NCI-H774 (cell line): ENCODE results near the gene ANKRD33B.
"Not testable (repeated sequence)": the region's sequence is repeated elsewhere in the genome, so short reads cannot be mapped to it uniquely, and the experiment has no call there.

Experiments
- DNase-seq: peaks from one replicate; lab custom pipeline; 2025; lab: John Stamatoyannopoulos, UW

The ANKRD33B gene

DNA sequence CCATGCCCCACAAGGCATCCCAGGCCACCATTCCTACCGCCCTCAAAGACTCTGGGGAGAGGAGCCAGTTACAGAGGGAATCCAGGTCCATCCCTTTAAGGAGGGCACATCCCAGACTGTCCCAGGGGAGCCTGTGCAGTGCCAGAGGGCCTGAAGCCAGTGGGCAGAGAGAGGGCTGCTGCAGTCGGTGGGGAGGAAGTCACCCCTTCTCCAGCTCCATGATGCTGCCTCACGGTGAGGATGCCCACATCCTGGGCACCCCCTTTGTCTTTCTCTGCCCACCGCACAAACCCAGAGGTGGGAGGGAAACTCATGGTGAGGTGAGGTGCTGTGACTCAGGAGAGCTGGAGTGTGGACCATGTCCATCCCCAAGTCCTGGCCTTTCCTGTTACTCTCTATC lies 26.2 kb upstream of the ANKRD33B start:
- DNase-seq, result no peak

DNA sequence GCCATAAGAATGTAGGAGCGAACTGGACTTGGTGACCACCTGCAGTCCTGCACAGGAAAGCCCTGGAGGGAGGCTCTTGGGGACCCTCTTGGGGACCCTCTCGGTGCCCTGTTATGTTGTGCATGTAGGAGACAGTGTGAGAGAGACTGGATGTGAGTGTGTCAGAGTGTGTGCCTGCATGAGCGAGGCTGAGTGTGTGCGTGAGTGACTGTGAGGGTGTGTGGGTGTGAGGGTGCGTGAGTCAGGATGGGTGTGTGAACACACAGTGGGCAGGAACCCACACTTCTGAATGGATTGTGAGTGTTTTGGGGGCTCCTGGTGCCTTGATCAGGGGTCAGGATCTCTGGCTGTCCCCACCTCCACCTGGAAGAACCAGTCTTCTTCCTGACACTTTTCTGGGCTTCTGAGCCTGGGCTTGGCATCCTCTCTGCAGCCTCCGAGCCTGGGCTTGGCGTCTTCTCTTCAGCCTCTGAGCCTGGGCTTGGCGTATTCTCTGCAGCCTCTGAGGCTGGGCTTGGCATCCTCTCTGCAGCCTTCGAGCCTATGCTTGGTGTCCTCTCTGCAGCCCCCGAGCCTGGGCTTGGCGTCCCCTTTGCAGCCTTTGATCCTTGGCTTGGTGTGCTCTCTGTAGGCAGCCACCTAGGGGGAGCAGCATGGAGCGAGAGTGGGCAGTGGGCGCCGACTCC lies 25.6 kb upstream of the ANKRD33B start:
- no peak for DNase-seq

DNA sequence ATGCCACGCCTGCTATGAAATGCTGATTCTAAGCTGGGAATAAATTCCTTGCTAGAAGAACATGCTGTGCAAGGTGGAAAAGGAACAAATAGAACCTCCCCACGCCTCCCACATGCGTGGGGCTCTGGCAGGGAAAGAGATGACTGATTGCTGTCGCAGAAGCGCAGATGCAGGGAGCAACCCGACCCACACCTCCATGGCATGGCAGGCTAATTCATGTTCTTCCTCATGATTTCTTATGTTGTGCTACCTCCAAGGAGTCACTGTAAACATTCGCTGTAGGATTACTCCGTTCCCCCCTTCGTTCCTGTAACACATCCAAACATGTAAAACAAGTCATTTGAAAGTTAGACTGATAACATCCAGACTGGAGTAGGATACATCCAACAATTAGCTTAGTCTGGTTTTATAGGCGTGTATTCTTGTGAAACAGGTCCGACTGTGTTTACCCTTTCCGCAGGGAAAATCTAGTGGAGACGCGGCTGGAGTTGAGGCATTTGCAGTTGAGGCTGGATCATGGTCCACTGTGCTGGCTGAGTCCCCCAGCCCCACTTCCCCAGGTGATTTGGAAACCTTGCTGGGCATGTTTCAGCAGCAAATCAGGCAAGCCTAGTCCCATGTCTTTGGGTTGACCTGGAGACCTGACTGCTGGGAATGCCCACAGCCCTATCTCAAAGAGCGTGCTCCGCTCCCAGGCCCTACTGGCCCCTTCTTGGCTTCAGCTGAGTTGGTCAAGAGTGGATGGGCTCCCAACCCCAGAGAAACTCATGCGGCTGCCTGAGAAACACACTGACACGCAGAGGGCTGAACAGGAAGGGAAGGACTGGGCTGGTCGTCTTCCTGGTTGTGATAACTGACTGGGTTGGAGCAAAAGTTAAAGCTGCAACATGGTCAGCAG lies 24.8 kb upstream of the ANKRD33B start:
- DNase-seq, result no peak

DNA sequence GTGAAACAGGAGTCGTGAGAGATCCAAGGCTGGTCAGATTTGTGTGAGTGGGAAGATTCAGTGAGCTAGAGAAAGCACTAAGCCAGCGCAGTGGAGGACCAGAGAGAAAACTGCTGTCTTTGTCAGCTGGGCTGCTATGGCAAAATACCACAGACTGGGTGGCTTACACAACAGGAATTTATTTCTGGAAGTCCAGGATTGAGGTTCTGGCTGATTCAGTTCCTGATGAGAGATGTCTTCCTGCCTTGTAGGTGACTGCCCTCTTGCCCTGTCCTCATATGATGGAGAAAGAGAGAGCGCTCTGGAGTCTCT lies 24.2 kb upstream of the ANKRD33B start:
- DNase-seq, result no peak

DNA sequence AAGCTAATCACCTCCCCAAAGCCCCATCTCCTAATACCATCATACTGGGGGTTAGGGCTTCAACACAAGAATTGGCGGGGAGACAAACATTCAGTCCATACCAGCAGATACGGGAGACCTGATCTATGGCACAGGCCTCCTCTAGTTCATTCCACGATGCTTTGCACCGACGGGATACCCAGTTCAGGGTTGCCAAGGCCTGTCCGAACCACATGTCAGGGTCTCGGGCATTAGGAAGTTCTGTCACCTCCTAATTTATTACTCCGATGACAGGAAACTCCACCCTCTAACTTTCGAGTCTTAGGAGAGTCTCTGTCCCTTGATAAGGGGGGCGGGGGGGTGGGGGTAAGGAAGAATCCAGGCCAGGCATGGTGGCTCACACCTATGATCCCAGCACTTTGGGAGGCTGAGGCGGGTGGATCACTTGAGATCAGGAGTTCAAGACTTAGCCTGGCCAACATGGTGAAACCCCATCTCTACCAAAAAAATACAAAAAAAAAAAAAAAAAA lies 23.8 kb upstream of the ANKRD33B start:
- DNase-seq, result no peak

DNA sequence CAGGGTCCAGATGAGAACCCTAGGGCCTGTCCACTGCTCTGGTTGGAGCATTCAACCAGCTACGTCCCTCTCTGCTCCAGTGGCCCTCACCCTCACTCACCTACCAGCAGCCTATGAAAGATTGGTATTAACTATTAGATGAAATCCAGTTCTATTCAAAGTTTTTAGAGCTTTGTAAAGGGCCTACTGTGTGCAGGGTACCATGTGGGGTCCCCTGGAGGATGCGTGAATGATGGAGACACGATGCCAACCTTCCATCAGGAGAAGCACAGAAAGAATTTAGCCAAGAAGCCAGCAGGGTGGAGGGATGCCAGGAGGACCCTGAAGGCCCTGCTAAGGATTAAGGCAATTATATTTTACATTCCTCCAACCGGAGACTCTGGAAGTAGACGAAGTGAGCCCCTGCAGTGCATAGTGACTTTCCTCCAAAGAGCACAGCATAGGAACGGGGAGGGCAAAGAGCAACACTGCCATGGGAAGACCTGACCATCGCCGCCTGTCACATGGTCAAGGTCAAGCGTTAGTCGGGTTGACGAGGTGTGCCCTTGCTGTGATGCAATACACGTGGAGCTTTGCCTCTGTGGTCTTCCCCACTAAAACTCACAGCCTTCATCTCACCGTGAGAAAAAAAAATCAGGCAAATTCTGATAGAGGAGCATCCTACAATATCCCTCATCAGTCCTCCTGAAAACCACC lies 22.8 kb upstream of the ANKRD33B start:
- no peak for DNase-seq

DNA sequence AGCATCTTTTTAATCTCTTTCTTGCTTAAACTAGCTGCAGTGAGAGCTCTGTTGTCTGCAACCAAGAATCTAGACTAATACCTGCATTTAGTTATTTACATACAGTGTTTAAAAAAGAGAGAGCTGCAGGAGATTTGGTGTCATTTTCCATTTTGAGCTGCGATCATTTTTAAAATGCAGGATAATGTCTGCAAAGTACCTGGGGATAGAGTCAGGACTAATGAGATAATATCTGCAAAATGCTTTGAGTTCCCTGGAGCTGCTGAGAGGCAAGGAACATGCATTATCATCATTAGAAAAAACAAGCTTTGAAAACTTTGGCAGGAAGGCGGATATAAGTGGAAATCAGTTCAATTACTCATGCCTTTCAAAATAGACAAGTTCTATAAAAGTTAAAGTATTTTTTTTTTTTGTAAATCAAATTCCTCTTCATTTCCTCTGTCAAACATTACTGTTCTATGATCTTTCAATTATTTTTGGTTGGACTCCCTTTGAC lies 21.8 kb upstream of the ANKRD33B start:
- DNase-seq, result no peak

DNA sequence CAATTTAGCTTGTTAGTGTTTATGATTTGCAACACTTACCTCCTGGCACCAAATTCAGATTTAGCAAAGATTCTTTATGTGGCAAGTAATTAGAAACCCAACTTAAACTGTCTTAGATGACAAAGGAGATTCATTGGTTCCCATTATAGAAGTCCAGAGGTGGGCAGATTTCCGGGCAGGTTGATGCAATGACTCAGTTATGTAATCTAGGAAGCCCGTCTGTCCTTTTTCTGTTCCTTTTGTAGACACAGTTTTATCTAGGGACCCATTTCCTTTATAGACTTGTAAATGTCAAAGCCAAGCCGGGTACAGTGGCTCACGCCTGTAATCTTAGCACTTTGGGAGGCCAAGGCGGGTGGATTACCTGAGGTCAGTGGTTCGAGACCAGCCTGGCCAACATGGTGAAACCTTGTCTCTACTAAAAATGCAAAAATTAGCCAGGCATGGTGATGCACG lies 20.3 kb upstream of the ANKRD33B start:
- DNase-seq, result no peak

DNA sequence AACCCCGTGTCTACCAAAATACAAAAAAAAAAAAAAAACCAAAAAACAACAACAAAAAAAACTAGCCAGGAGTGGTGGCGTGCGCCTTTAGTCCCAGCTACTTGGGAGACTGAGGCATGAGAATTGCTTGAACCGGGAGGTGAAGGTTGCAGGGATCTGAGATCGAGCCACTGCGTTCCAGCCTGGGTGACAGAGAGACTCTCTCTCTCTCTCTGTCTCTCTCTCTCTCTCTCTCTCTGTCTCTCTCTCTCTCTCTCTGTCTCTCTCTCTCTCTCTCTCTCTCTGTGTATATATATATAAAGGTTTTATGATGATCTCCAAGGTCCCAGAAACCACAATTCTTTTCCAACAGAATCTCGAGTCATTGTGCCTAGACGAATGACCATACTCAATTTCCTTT lies 18.8 kb upstream of the ANKRD33B start:
- DNase-seq, result no peak

DNA sequence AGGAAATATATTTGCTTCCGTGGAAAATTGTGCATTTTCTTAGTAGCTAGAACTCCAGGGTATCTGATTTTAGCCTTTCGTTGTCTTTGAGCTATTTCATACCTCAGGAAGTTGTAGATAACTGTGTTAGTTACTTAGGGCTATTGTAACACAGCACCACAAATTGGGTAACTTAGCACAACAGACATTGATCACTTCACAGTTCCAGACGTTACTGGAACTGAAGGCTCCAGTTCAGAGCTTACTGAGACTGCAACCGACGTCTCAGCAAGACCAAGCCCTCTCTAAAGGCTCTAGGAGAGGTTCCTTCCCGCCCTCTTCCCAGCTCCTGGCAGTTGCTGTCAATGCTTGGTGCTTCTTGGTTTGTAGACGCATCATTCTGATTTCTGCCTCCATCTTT lies 17.7 kb upstream of the ANKRD33B start:
- no peak for DNase-seq

DNA sequence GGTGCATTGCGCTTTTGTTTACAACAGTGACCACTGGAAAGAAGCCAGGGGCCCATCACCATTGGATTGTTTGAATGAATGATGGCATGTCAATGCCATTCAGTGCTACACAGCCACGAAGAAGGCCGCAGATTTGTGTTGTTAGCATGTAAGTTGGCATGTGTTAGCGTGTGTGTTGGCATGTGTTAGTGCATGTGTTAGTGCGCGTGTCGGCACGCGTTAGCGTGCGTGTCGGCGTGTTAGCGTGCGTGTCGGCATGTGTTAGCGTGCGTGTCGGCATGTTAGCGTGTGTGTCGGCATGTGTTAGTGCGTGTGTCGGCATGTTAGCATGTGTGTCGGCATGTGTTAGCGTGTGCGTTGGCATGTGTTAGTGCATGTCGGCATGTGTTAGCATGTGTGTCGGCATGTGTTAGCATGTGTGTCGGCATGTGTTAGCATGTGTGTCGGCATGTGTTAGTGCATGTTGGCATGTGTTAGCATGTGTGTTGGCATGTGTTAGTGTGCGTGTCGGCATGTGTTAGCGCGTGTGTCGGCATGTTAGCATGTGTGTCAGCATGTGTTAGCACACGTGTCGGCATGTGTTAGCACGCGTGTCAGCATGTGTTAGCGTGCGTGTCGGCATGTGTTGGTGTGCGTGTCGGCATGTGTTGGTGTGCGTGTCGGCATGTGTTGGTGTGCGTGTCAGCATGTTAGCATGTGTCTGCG lies 15.3 kb upstream of the ANKRD33B start:
- no peak for DNase-seq

DNA sequence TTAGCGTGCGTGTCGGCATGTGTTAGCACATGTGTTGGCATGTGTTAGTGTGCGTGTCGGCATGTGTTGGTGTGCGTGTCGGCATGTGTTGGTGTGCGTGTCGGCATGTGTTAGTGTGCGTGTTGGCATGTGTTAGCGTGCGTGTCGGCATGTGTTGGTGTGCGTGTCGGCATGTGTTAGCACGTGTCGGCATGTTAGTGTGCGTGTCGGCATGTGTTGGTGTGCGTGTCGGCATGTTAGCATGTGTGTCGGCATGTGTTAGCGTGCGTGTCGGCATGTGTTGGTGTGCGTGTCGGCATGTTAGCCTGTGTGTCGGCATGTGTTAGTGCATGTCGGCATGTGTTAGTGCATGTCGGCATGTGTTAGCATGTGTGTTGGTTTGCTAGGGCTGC lies 14.8 kb upstream of the ANKRD33B start:
- not testable (repeated sequence) for DNase-seq

DNA sequence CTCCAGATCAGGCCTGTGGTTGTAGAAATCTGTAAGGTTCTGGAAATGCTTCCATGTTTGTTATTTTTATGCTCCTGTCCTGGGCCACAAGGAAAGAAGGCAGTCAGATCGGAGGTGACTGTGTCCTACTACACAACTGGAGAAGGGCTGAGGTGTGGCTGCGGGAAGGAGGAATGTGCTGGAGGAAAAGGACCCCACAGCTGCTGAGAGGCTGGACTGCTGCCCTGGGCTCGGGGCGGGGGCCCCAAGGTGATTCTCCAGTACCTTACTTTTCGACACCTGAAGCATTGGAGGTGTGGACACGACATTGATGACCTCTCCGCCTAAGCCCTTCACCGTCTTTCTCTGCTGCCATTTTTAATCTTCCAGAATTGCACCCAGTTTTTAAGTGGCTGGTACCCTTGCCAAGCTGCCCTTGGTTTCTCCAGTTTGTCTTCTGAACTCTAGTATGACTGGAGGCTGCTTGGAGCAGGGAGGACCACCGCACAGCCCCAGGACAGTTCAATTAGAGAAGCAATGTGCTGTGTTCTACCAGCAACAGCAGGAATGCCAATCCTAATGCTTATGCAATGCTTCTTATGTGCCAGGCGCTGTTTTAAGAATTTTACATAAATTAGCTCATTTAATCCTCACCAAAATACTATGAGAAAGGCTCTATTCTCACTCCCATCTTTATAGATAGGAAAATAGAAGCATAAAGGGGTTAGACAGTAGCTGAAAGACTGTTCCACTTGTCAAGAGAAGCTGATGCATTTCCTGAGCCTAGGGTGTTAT lies 13.5 kb upstream of the ANKRD33B start:
- DNase-seq, result no peak

DNA sequence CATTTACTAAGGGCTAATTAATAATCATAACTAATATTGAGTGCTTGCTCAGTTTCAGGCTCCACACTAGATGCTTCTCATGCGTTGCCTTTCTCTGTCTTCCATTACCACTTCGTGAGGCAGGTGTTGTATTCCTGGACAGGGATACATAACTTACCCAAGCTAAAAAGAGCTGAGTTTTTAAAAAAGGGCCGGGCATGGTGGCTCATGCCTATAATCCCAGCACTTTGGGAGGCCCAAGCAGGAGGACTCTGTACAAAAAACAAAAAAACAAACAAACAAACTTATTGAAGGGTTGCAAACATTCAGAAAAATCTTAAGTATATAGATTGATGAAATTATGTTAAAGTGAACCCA lies 12.1 kb upstream of the ANKRD33B start:
- no peak for DNase-seq

DNA sequence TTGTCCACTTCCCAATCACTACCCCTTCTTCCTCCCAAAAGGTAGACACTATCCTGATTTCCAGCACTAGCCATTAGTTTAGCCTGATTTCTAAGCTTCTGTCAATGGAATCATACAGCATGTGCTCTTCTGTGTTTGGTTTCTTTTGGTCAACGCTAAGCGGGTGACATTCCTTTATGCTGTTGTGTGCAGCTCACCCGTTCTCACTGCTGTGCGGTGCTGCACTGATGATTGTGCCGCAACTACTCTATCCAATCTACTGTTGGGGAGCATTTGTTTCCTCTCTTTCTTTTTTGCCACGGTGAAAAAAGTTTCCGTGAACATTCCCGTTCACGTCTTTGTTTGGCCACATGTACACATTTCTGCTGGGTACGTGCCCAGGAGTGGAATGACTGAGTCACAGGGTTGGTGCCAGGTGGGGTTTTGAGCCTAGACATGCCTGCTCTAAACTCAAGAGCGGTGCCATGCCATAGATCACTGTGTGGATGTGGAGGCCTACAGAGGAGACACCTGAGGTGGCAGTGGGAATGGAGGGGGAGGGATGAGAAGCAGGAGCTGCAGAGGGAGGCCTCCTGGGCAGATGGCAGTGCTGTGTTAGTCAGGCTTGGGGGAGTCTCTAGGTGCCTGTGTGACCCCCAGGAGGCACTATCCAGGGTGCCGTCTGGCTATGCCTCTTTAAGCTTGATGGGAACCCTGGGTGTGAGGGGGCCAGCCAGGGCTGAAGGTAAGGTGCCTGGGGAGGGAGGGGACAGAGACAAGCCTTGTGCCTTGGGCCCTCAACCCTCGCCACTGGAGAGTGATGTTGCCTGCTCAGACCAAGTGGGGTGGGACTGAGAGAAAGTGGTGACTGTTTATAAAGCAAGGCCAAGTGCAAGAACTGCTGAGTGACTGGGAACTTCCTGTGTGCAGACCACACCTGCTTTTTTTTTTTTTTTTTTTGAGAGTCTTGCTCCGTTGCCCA lies 11.4 kb upstream of the ANKRD33B start:
- DNase-seq, result no peak

DNA sequence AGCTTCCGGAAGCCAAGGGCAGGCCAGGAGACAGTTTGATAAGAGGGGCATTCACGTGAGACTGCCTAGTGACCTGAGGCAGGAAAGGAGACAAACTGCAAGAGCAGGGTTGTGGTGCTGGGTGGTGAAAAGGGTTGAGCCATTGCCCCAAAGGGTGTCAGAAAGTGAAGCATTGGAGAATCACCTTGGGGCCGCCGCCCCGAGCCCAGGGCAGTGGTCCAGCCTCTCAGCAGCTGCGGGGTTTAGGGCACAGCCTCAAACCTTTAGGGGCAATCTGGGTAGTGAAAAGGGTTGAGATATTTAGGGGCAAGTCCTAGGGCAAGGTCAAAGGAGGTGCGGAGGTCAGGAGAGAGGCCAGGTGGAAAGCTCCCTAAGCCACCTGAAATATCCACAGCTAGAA lies 10.4 kb upstream of the ANKRD33B start:
- no peak for DNase-seq

DNA sequence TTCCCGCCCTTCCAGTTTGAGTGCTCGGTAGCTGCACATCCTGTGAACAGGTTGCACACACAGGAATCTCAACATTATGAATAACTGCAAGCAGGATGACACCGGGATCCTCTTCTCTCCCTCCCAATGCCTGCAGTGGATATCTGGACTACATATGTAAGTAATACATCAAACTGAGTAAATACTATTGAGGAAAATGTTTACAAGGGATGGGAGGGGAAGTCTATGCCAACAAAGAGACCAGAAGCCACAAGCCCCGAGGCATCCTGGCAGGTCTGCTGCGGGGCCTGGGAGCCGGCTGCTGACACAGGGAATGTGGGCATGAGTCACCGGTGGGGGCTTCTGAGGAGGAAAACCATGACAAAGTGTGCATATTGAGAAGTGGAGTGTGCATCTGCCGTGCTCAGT lies 8.6 kb upstream of the ANKRD33B start:
- DNase-seq, result no peak

DNA sequence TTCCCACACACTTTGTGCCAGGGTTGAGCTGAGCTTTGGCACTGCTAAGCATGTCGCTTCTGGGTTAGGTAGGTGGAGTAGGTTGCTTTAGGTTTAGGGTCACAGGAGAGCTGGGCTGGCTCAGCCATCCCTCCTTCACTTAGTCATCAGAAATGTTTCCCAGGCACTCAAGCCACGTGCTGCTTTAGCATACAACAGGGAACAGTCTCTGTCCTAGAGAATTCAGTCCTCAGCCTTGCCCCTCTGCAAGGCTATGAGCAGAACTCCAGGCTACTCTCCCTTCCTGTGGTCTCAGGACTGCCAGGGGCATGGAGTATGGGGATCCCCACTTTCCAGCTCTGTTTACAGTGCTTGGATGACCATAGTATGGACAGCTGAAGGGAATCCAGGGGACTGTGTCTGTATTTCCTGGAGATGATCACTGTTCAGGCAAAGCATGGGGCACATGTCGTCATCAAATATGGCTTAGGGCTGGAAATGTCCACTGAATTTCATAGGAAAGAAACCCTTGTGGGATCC lies 7.5 kb upstream of the ANKRD33B start:
- DNase-seq, result no peak

DNA sequence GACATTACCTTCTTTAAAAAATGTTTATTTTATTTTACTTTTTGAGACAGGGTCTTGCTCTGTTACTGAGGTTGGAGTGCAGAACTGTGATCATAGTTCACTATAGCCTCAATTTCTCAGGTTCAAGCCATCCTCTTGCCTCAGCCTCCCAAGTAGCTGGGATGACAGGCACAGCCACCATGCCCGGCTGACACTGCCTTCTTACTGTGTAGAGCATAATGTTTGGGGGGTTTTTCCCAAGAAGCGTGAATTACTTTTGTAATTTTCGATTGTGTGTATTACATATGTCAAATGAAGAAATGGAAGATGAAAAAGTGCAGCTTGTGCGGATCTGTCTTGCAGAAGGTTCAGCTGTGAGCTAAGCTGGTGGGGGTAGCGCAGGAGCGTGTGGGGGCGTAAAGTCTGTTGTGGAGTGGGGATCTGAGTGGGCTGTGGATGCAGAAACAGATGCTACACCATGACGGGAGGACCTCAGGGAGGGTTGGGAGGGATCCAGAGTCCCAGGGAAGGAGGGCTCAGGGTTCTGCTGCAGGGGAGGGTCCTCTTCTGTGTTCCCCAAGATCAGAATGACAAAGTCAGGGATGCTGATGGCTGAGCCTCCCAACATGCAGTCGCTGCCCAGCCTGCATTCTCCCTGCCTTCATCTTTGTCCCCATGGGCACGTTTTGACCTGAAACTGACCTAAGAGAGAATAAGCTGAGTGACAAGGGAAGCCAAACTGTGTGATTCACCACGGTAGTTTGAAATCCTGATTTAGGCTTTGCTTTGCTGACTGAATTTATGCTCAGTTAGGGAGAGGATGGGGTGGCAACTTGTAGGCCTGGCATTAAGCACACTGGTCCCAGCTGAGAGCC lies 6.8 kb upstream of the ANKRD33B start:
- DNase-seq, result no peak
